ENCODE data around the gene AOPEP. TPM values are rescaled to one million over a fixed set of nuclear protein-coding genes. Genes with fewer than 3 reads are reported as not detected.

Gene AOPEP
- total and polyA plus RNA-seq, 8 donors = 73.9 to 407 (median 101) TPM

GRCh38 chr9:95026148-95026524 lies 299.6 kb downstream of the AOPEP start:
- H3K27me3 ChIP-seq = no peaks in the 10 kb centered on the region
- no peak overlapping the region for H3K4me3 ChIP-seq
- H3K36me3 ChIP-seq = peaks cover 0 to 14% (median 8%) of the 10 kb centered on the region in 4 donors
- WGBS, 5 donors = 64 to 77% (median 70%) methylated on average over 6 of the region's 6 CpGs
- no peaks in the 10 kb centered on the region for H3K9me3 ChIP-seq
- H3K27ac ChIP-seq = peak overlapping the region in 4 of 5 donors; percentile 79 to 89 (median 81)
- no peak for TF ChIP-seq POLR2A (IDR thresholded peaks at IDR 0.05)
- no peak for TF ChIP-seq CTCF (IDR thresholded peaks at IDR 0.05)
- TF ChIP-seq POLR2AphosphoS5 (IDR thresholded peaks at IDR 0.05) = no peak
- TF ChIP-seq EP300 (IDR thresholded peaks at IDR 0.05) = no peak
- no peak for DNase-seq
- intact Hi-C loops (cut with DNase I; ENCODE audit: low total_unique reads) = no loop called here
- H3K4me1 ChIP-seq = peaks cover 75 to 99% (median 92%) of the 10 kb centered on the region in 4 donors

- Histone ChIP-seq H3K9me3 (no peaks in the 10 kb centered on the region), H3K4me1 (peaks cover 90 to 100% (median 96%) of the 10 kb centered on the region in 4 donors), H3K27me3 (no peaks in the 10 kb centered on the region), H3K27ac (peak overlapping the region; percentile 74 to 80 (median 79)), H3K36me3 (peaks cover 0 to 5% (median 0%) of the 10 kb centered on the region in 4 donors), H3K4me3 (peak overlapping the region in 1 of 4 donors; percentile 1)
- intact Hi-C loops (cut with DNase I; ENCODE audit: low total_unique reads) = no loop called here
- TF ChIP-seq POLR2A (IDR thresholded peaks at IDR 0.05) (no peak), POLR2AphosphoS5 (IDR thresholded peaks at IDR 0.05) (peak in 1 of 3 donors; percentile 10)
- peak in 1 of 2 donors; percentile 67 for DNase-seq
- 35 to 51% (median 39%) methylated on average over 11 of the region's 11 CpGs for WGBS, 5 donors
These were observed 301.7 kb downstream of the AOPEP start for GRCh38 chr9:95027914-95028852.

GRCh38 chr9:95028853-95029219 lies 302.3 kb downstream of the AOPEP start:
- Histone ChIP-seq H3K27me3 (no peaks in the 10 kb centered on the region), H3K4me1 (peaks cover 86 to 100% (median 93%) of the 10 kb centered on the region in 4 donors)

GRCh38 chr9:95029288-95029687 lies 302.8 kb downstream of the AOPEP start:
- no peaks in the 10 kb centered on the region for H3K9me3 ChIP-seq
- H3K4me3 ChIP-seq = peak overlapping the region in 1 of 4 donors; percentile 1
- intact Hi-C loops (cut with DNase I; ENCODE audit: low total_unique reads) = no loop called here
- DNase-seq = no peak
- WGBS, 5 donors = 47 to 71% (median 56%) methylated on average over 5 of the region's 5 CpGs
- TF ChIP-seq CTCF (IDR thresholded peaks at IDR 0.05) = no peak
- TF ChIP-seq POLR2A (IDR thresholded peaks at IDR 0.05) = no peak
- TF ChIP-seq EP300 (IDR thresholded peaks at IDR 0.05) = no peak
- TF ChIP-seq POLR2AphosphoS5 (IDR thresholded peaks at IDR 0.05) = no peak
- H3K27ac ChIP-seq = peak overlapping the region; percentile 53 to 80 (median 79)
- peaks cover 0 to 5% (median 0%) of the 10 kb centered on the region in 4 donors for H3K36me3 ChIP-seq
- no peaks in the 10 kb centered on the region for H3K27me3 ChIP-seq
- H3K4me1 ChIP-seq = peaks cover 81 to 100% (median 91%) of the 10 kb centered on the region in 4 donors

More at GRCh38 chr9:95028853-95029219, 302.3 kb downstream of the AOPEP start:
- TF ChIP-seq CTCF (IDR thresholded peaks at IDR 0.05) = no peak
- TF ChIP-seq EP300 (IDR thresholded peaks at IDR 0.05) = no peak
- TF ChIP-seq POLR2AphosphoS5 (IDR thresholded peaks at IDR 0.05) = no peak
- TF ChIP-seq POLR2A (IDR thresholded peaks at IDR 0.05) = no peak
- intact Hi-C loops (cut with DNase I; ENCODE audit: low total_unique reads) = no loop called here
- H3K9me3 ChIP-seq = no peaks in the 10 kb centered on the region
- DNase-seq = no peak
- 34 to 62% (median 47%) methylated on average over 8 of the region's 8 CpGs for WGBS, 5 donors
- peak overlapping the region; percentile 53 to 80 (median 79) for H3K27ac ChIP-seq
- peak overlapping the region in 1 of 4 donors; percentile 1 for H3K4me3 ChIP-seq
- peaks cover 0 to 5% (median 0%) of the 10 kb centered on the region in 4 donors for H3K36me3 ChIP-seq
